ENCODE measurements around the gene CACNA1H.
"Not testable (repeated sequence)": the region's sequence is repeated elsewhere in the genome, so short reads cannot be mapped to it uniquely, and the experiment has no call there.

CACNA1H gene

DNA sequence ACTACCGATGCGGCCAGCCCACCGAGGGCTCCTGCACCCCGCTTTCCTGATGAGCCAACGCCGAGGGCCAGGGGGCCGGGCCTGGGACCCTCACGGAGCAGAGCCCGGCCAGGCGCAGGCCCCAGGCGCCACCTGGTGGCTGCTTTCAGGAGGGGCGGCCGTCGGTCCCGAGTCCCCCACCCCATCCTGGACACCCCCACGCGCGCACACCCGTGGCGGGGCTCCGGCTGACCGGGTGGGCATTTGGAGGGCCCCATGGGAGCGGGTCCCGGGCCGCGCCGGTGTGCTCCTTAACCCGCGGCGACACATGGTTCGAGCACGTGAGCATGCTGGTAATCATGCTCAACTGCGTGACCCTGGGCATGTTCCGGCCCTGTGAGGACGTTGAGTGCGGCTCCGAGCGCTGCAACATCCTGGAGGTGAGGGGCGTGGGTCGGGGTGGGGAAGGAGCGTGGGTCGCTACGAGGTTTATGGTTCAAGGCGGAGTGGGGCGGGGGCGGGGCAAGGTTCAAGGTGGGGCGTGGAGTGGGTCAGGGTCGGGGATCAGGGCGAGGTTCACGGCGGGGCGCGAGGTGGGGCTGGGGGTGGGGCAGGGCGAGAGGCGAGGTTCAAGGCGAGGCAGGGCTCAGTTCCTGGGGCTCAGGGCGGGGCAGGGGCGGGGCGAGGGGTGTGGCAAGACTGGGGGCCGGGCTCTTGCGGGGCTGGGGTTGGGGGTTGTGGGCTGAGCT lies 41.9 kb downstream of the CACNA1H start:
- no peak for DNase-seq

DNA sequence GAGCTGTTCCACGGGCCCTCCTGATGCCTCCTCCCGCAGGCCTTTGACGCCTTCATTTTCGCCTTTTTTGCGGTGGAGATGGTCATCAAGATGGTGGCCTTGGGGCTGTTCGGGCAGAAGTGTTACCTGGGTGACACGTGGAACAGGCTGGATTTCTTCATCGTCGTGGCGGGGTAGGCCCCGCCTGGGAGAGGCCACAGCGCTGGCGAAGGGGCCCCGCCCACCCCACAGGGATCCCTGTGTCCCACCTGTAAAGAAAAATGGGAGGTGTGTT lies 42.4 kb downstream of the CACNA1H start:
- DNase-seq: no peak

DNA sequence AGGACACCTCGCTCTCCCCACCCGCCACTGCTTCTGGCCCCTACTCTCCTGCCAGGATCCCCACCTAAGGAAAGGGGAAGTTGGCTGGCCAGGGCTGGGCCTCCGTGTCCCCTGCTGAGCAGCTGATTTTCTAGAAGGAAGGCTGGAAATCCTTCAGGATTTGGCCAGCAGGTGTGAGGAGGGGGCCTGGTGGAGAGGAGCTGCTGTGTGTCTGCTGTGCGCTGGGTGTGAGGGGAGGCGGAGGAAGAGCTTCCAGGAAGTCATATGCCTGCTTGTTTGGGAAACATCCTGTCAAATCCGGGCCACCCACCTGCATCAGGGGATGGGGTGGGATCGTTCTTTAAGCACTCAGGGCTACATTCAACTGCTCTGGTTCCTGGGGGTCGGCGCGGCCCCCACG lies 43.6 kb downstream of the CACNA1H start:
- DNase-seq: no peak

DNA sequence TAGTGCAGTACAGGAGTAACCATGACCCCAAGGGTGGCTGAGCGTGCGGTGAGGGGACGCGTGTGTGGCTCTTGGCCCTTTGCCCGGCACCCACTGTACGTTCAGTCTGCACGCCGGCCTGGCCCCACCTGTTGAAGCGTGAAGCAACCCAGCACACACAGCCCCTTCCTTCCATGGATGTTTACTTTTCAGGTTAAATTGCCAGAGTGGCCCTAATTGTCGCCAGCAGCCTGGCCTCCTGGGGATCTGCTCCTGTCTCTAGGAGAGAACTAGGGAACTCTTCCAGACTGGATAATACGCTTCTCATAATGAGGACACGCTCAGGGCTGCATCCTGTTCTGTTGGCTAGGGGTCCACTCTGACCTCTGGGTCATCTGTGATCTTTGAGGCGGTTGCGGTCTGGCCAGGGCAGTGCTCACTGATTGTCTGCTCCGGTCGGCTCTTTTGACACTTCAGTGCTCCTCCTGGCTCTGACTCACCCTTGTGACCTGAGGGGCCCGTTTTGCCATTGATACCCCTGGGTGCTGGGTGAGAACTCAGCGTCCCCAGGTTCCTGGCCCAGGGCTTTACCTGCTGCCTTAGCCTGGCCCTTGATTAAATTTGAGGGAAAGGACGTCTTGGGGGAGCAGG lies 44.4 kb downstream of the CACNA1H start:
- no peak for DNase-seq

DNA sequence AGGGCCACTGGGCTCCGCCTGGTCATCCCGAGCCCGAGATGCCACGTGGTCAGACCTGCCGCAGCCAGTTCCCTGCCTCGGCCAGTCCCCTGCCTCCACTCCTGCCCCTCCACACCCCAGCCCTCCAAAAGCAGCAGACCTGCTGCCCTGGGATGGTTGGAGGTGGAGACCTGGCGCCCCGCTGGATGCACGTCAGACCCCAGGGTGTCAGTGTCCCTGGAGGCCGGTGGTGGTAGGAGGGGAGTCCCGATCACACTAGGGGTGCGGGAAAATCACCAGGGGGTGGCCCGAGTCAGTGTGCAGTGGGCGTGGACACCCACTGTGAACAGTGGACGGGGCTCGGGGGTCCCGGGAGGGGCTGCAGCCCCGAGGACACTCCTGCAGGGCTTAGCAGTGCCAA lies 45.3 kb downstream of the CACNA1H start:
- DNase-seq: no peak

DNA sequence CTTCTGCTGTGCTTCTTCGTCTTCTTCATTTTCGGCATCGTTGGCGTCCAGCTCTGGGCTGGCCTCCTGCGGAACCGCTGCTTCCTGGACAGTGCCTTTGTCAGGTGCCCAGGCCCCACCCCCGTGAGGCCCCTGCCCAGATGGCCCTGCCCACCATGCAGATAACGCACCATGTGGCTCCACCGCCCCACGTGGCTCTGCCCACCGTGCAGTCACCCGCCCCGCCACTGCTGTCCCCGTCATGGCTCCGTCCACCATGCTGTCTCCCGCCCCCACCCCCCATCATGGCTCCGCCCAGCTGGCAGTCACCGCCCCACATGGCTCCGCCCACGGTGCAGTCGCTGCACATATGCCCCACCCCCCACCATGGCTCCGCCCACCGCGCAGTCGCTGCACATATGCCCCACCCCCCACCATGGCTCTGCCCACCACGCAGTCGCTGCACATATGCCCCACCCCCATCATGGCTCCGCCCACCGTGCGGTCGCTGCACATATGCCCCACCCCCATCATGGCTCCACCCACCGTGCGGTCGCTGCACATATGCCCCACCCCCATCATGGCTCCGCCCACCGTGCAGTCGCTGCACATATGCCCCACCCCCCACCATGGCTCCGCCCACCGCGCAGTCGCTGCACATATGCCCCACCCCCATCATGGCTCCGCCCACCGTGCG lies 45.9 kb downstream of the CACNA1H start:
- DNase-seq: not testable (repeated sequence)

DNA sequence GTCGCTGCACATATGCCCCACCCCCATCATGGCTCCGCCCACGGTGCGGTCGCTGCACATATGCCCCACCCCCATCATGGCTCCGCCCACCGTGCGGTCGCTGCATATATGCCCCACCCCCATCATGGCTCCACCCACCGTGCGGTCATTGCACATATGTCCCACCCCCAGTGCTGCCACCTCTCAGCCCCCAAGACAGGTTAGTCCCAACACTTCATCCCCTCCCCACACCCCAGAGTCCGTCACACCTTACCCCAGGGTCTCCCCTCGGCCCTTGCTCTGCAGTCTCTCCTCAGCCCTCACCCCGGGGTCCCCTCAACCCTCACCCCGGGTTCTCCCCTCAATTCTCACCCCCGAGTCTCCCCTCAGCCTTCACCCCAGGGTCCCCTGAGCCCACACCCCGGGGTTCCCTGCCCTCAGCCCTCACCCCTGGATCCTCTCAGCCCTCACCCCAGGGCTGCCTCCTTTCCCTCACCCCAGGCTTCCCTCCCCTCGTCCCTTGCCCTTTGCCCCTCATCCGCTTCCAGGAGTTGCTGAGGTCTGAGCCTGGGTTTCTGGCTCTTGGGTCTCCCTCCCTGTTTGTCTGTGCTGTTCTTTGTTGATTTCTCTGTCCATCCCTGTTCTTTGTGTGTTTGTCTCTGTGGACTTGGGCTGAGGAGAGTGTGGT lies 46.6 kb downstream of the CACNA1H start:
- no peak for DNase-seq

DNA sequence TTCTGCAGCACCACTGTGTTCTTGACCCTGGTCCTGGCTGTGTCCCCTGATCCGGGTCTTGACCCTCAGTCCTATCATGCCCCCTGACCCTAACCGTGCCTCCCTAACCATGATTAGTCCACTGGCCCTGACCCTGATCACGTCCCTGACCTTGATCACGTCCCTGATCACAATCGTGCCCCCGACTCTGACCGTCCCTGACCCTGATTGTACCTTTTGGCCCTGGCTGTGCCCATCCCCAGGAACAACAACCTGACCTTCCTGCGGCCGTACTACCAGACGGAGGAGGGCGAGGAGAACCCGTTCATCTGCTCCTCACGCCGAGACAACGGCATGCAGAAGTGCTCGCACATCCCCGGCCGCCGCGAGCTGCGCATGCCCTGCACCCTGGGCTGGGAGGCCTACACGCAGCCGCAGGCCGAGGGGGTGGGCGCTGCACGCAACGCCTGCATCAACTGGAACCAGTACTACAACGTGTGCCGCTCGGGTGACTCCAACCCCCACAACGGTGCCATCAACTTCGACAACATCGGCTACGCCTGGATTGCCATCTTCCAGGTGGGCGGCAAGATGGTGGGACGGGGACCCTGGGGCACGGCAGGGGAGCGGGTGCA lies 47.2 kb downstream of the CACNA1H start:
- no peak for DNase-seq

DNA sequence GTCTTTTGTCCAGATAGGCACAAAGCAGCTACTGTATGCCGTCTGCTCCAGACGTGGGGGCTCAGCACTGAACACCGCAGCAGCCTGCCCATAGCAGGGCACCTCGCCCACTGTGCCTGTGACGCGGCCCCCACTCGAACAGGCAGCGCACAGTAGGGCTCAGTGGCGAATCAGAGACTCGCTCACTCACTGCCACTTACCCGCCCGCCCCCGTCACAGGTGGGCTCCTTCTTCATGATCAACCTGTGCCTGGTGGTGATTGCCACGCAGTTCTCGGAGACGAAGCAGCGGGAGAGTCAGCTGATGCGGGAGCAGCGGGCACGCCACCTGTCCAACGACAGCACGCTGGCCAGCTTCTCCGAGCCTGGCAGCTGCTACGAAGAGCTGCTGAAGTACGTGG lies 48.5 kb downstream of the CACNA1H start:
- DNase-seq: no peak

DNA sequence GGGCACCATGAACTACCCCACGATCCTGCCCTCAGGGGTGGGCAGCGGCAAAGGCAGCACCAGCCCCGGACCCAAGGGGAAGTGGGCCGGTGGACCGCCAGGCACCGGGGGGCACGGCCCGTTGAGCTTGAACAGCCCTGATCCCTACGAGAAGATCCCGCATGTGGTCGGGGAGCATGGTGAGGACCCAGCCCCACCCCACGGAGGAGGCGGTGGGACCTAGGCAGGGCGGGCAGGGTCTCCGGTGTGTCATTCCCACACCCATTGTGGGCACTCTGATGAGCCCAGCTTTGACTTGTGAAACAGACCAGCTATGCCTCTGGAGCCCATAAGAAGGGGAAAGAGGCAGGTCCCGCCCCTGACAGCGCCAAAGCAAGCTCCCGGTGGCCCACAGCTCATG lies 49.4 kb downstream of the CACNA1H start:
- no peak for DNase-seq

DNA sequence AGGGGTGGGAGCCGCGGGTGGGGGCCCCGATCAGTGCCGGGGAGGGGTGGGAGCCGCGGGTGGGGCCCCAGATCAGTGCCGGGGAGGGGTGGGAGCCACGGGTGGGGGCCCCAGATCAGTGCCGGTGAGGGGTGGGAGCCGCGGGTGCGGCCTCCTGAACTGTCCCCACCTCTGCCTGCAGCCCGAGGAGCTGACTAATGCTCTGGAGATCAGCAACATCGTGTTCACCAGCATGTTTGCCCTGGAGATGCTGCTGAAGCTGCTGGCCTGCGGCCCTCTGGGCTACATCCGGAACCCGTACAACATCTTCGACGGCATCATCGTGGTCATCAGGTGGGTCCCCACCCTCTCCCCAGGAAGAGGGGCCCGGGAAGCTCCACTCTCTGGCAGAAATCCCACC lies 52.0 kb downstream of the CACNA1H start:
- DNase-seq: no peak

DNA sequence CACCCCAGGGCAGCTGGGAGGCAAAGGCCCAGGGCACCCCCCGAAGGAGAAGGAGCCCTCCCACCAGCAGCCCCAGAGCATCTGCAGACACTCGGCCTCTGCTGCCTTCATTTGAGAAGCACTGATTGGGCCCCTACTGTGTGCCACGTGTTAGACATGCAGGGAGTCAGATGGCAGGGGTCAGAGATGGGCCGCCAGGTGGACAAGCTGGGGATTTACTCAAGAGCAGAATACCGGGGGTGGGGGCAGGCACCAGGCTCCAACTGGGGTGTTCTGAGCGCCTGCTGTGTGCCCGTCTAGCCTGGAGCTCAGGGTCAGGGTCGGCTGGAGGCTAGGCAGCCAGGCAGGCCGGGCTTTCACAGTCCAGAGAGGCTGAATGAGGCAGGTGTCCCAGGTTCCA lies 53.4 kb downstream of the CACNA1H start:
- no peak for DNase-seq

DNA sequence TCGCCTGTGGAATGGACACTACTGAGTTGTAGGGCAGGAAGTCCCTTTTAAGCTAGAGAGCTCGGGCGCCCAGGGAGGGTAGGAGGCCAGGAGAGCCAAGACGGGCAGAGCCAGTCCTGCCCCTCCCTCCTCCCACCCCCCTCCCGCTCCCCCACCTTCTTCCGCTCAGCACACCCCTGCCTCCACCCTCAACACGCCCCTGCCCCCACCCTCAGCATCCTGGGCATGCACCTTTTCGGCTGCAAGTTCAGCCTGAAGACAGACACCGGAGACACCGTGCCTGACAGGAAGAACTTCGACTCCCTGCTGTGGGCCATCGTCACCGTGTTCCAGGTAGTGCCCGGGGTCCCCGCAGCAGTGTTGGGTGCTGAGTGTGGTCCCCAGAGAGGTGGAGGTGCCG lies 53.9 kb downstream of the CACNA1H start:
- DNase-seq: no peak

DNA sequence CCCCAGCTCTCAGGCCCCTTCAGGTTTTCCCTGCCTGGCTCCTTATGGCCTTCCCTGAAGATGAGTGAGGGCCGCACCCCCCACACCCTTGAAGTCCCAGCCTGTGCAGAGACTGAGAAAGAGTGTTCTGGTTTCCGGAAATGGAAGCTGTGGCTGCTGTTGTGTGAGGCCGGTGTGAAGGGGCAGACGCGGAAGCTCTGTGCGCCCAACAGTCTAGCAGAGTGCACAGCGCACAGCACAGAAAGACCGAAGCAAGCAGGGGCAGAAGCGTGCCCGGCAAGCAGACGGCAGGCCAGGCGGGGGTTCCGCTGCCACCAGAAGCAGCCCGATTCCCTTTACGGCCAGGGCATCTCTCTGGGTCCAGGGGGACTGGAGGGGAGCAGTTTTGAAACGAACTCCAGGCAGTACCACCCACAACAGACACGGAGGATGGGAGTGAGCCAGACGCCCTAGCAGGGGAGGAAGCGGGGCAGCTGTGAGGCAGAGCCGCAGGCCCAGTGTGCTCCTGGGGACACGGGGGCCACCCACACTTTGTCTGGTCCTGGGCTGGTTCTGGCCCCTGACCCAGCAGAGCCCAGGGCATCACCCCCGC lies 55.4 kb downstream of the CACNA1H start:
- DNase-seq: no peak

DNA sequence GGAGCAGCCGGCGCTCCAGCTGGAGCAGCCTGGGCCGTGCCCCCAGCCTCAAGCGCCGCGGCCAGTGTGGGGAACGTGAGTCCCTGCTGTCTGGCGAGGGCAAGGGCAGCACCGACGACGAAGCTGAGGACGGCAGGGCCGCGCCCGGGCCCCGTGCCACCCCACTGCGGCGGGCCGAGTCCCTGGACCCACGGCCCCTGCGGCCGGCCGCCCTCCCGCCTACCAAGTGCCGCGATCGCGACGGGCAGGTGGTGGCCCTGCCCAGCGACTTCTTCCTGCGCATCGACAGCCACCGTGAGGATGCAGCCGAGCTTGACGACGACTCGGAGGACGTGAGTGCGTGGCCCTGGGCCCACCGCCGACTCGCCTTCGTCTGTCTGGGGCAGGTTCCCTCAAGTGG lies 56.2 kb downstream of the CACNA1H start:
- DNase-seq: no peak

DNA sequence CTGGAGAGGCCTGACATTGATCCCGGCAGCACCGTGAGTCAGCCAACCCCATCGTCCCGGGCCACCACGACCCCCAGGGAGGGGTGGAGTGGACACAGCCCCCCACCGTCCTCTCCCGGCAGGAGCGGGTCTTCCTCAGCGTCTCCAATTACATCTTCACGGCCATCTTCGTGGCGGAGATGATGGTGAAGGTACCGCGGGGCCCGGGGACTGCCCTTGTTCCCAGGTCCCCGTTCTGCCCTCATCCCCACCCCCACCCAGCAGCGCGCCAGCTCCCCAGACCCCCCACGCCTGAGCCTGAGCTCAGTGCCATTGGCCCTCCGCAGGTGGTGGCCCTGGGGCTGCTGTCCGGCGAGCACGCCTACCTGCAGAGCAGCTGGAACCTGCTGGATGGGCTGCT lies 57.6 kb downstream of the CACNA1H start:
- DNase-seq: no peak

DNA sequence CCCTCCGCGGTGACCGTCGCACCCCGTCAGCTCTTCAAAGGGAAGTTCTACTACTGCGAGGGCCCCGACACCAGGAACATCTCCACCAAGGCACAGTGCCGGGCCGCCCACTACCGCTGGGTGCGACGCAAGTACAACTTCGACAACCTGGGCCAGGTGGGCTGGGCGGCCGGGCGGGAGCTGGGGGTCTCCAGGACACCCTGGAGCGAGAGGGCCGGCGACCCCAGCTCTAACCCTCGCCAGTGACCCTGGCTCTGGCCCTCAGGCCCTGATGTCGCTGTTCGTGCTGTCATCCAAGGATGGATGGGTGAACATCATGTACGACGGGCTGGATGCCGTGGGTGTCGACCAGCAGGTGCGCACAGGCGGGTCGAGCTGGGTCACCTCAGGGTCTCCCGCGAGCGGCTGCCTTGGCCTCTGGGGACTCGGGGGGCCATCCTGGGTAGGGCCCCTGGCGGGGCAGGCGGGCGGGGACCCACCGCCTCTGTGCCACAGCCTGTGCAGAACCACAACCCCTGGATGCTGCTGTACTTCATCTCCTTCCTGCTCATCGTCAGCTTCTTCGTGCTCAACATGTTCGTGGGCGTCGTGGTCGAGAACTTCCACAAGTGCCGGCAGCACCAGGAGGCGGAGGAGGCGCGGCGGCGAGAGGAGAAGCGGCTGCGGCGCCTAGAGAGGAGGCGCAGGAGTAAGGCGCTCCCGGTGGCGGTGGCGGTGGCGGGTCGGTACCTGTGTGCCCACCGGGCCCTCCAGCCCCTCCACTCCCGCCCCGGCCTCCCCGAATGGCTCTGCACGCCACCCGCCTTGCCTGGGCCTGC lies 58.8 kb downstream of the CACNA1H start:
- DNase-seq: no peak

DNA sequence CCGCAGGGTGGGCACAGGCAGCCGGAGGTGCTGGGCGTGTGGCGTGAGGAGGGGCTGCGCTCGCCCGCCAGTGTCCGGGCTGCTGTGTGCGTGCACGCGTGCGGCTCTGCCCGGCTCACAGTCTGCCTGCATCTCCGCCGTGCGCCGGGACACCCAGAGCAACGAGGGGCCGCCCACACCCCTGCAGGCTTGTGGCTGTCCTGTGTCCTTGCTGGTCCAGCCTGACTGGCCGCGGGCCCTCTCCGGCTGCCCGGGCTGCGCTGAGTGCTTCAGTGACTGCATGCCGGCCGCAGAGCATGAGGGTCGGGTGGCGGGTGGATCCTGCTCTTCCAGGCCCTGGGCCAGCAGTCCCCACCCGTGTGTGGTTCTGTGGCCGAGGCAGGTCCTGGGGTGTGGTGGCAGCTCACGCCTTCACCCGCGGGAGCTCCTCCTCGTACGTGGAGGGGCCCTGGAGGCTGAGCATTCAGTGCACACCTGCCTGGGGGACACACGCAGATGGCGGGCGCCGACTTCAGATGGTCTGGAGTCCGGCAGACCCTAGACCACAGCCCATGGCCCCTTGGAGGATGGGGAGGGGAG lies 59.8 kb downstream of the CACNA1H start:
- DNase-seq: no peak

DNA sequence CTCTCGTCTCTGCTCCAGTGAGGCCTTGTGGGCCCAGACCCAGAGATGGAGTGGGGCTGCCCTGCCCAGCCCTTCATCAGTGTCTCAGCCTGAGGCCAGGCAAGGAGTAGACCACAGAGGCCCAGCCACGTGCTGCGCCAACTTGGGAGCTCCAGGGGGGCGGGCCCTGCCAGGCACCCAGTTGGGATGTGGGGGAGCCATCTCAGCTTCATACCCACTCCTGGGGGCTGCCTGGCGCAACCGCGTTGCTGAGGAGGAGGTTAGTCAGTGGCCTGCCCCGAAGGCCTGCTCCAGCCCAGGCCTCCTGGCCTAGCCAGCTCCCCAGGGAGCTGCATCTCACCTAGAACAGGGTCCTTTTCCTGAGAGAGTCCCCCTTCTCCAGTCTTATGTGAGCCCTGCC lies 60.3 kb downstream of the CACNA1H start:
- DNase-seq: no peak

DNA sequence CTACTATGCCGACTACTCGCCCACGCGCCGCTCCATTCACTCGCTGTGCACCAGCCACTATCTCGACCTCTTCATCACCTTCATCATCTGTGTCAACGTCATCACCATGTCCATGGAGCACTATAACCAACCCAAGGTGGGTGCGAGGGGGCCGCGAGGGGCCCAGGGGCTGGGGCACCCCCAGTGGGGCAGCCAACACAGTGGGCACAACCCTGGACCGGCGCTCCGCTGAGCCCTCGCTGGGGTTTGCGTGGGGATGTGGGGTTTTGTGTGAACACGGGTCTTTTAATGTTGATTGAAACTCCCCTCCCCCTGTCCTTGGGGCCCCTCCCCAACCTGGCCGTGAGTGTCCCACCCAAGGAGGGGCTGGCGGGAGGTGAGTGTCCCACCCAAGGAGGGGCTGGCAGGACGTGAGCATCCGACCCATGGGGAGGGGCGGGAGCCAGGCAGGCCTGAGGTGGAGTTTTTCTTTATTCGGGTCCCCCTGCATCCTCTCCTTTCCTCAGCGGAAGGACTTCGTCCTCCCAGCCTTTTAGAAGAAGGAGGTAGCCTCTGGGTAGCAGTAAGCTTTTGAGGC lies 61.0 kb downstream of the CACNA1H start:
- no peak for DNase-seq

DNA sequence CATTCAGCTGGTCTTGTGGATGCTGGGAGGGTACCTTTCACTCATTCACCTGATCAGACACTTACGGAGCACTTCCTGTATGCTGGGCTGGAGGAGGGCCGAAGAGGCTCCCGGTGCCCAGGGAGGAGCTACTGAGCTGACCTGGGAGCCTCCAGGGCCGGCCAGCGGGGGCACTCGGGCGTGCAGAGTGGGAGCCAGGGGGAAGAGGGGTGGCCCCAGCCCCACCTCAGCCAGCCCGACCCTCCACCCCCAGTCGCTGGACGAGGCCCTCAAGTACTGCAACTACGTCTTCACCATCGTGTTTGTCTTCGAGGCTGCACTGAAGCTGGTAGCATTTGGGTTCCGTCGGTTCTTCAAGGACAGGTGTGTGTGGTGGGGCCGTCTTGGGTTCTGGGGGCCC lies 61.8 kb downstream of the CACNA1H start:
- DNase-seq: no peak

Data from SHP77 treated with DMSO at 0.1 percent for 48 hours (cell line).